ENCODE data around the gene DNAH3. TPM values are rescaled to one million over a fixed set of nuclear protein-coding genes. Genes with fewer than 3 reads are reported as not detected.
"Not testable (repeated sequence)": the region's sequence is repeated elsewhere in the genome, so short reads cannot be mapped to it uniquely, and the experiment has no call there.

The DNAH3 gene
- total RNA-seq, 1 donor from 2014 or later, result not detected

GRCh38 chr16:21179126-21179982 is 28.7 kb upstream of the DNAH3 start:
- Mint-ChIP-seq H3K4me1 (ENCODE audit: low read depth, unreplicated experiment) (no peaks in the 10 kb centered on the region), H3K27me3 (ENCODE audit: unreplicated experiment) (peaks cover 2% of the 10 kb centered on the region), H3K27ac (ENCODE audit: unreplicated experiment) (no peak overlapping the region), H3K36me3 (ENCODE audit: unreplicated experiment) (peaks cover 39% of the 10 kb centered on the region), H3K9me3 (ENCODE audit: unreplicated experiment) (no peaks in the 10 kb centered on the region), H3K4me3 (ENCODE audit: unreplicated experiment) (no peak overlapping the region)
- TF ChIP-seq CTCF (IDR thresholded peaks at IDR 0.05; ENCODE audit: partially characterized antibody, unreplicated experiment), result no peak
- DNase-seq, result no peak

DNA sequence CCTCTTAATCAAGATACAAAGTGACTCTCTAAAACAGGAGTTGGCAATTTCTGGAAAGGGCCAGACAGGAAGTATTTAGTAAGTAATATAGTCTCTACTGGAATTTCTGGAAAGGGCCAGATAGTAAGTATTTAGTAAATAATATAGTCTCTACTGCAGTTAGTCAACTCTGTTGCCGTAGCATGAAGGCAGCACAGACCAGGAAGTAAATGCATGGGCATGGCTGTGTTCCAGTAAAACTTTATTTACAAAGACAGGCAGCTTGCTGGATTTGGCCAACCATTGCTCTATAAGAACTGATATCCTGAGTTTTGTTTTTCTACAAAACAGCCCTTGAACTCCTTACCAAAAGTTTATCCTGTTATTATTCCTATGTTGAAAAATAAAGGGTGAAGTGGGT is 24.8 kb upstream of the DNAH3 start:
- Mint-ChIP-seq H3K4me1 (ENCODE audit: low read depth, unreplicated experiment) (no peaks in the 10 kb centered on the region), H3K36me3 (ENCODE audit: unreplicated experiment) (peaks cover 19% of the 10 kb centered on the region), H3K4me3 (ENCODE audit: unreplicated experiment) (no peak overlapping the region), H3K27ac (ENCODE audit: unreplicated experiment) (no peak overlapping the region), H3K27me3 (ENCODE audit: unreplicated experiment) (peaks cover 3% of the 10 kb centered on the region), H3K9me3 (ENCODE audit: unreplicated experiment) (no peaks in the 10 kb centered on the region)
- DNase-seq, result no peak
- TF ChIP-seq CTCF (IDR thresholded peaks at IDR 0.05; ENCODE audit: partially characterized antibody, unreplicated experiment), result no peak

DNA sequence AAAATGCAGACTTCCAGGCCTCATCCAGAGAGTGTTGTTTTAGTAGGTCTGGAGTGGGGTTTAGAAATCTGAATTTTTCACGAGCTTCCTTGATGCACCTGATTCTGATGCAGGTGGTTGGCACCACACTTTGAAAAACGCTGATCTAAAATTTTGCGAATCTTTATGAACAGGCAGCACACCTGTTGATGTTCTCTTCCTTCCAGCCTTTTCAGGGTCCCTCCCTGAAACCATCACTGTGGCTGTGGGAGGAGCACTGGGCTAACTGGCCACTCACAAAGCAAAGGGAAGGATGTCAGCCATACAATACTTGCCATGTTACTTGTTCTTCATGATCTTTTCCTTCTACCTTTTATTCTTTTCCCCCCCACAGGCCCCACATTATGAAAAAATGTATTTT is 22.0 kb upstream of the DNAH3 start:
- Mint-ChIP-seq H3K4me3 (ENCODE audit: unreplicated experiment) (no peak overlapping the region), H3K27ac (ENCODE audit: unreplicated experiment) (no peak overlapping the region), H3K36me3 (ENCODE audit: unreplicated experiment) (peaks cover 5% of the 10 kb centered on the region), H3K27me3 (ENCODE audit: unreplicated experiment) (peaks cover 2% of the 10 kb centered on the region), H3K9me3 (ENCODE audit: unreplicated experiment) (no peaks in the 10 kb centered on the region), H3K4me1 (ENCODE audit: low read depth, unreplicated experiment) (no peaks in the 10 kb centered on the region)
- no peak for DNase-seq
- TF ChIP-seq CTCF (IDR thresholded peaks at IDR 0.05; ENCODE audit: partially characterized antibody, unreplicated experiment), result no peak

DNA sequence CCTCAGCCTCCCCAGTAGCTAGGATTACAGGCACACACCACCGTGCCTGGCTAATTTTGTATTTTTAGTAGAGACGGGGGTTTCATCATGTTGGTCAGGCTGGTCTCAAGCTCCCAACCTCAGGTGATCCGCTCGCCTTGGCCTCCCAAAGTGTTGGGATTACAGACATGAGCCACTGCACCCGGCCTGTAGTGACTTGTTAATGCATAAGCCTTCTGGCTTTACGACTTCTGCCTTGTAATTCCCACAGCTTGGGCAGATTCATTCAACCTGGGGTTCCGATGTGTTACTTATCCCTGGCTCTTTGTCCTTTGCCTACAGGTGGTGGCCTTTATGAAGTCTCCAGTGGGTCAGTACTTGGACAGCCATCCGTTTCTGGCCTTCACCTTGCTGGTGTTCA is 19.5 kb upstream of the DNAH3 start:
- DNase-seq; H3K4me3 Mint-ChIP-seq (ENCODE audit: unreplicated experiment); H3K27ac Mint-ChIP-seq (ENCODE audit: unreplicated experiment); H3K4me1 Mint-ChIP-seq (ENCODE audit: low read depth, unreplicated experiment); H3K36me3 Mint-ChIP-seq (ENCODE audit: unreplicated experiment); H3K9me3 Mint-ChIP-seq (ENCODE audit: unreplicated experiment); H3K27me3 Mint-ChIP-seq (ENCODE audit: unreplicated experiment): not testable (repeated sequence)

GRCh38 chr16:21169249-21169981 is 18.8 kb upstream of the DNAH3 start:
- peaks cover 9% of the 10 kb centered on the region for H3K36me3 Mint-ChIP-seq (ENCODE audit: unreplicated experiment)
- H3K27me3 Mint-ChIP-seq (ENCODE audit: unreplicated experiment), result peaks cover 2% of the 10 kb centered on the region
- no peak for DNase-seq
- H3K4me3 Mint-ChIP-seq (ENCODE audit: unreplicated experiment), result no peak overlapping the region
- no peaks in the 10 kb centered on the region for H3K4me1 Mint-ChIP-seq (ENCODE audit: low read depth, unreplicated experiment)
- no peaks in the 10 kb centered on the region for H3K9me3 Mint-ChIP-seq (ENCODE audit: unreplicated experiment)
- H3K27ac Mint-ChIP-seq (ENCODE audit: unreplicated experiment), result no peak overlapping the region
- TF ChIP-seq CTCF (IDR thresholded peaks at IDR 0.05; ENCODE audit: partially characterized antibody, unreplicated experiment), result no peak

Data from glutamatergic neuron (in vitro differentiated cells).